Endodermal cell (in vitro differentiated cells): ENCODE results near the gene CD226. TPM values are rescaled to one million over a fixed set of nuclear protein-coding genes. Genes with fewer than 3 reads are reported as not detected.
"Not testable (repeated sequence)": the region's sequence is repeated elsewhere in the genome, so short reads cannot be mapped to it uniquely, and the experiment has no call there.

Source experiments
- DNase-seq: peaks from one replicate; pipeline ENCODE4 v3.0.0-alpha.2; 2017
- H3K27ac ChIP-seq: 2 replicates; pipeline ENCODE4 v1.5.1; 2013; ENCODE audit warnings: mild to moderate bottlenecking, low read depth, low read length, moderate library complexity
- H3K27me3 ChIP-seq: 2 replicates; pipeline ENCODE4 v1.6.1; 2013; ENCODE audit warnings: mild to moderate bottlenecking, low read length, moderate library complexity; ENCODE audit not compliant: insufficient read depth, control insufficient read depth, poor library complexity, severe bottlenecking
- H3K36me3 ChIP-seq: 2 replicates; pipeline ENCODE4 v1.7.0; 2013; ENCODE audit warnings: mild to moderate bottlenecking, low read length, moderate library complexity; ENCODE audit not compliant: control insufficient read depth, insufficient read depth
- H3K4me1 ChIP-seq: one replicate; pipeline ENCODE4 v1.7.0; 2013; ENCODE audit warnings: low read length; ENCODE audit not compliant: control insufficient read depth, insufficient read depth
- H3K4me3 ChIP-seq: 2 replicates; pipeline ENCODE4 v1.5.1; 2013; ENCODE audit warnings: mild to moderate bottlenecking, low read length, moderate library complexity
- H3K9ac ChIP-seq: 2 replicates; pipeline ENCODE4 v1.6.1; 2013; ENCODE audit warnings: mild to moderate bottlenecking, low read length, moderate library complexity; ENCODE audit not compliant: poor library complexity, severe bottlenecking; ENCODE audit errors: extremely low read depth
- H3K9me3 ChIP-seq: 2 replicates; pipeline ENCODE4 v1.6.1; 2013; ENCODE audit warnings: mild to moderate bottlenecking, low read length, moderate library complexity; ENCODE audit not compliant: control insufficient read depth
- H3K27ac Mint-ChIP-seq: 2 replicates; pipeline ENCODE4 v1.8.0; 2020; ENCODE audit warnings: mixed read lengths
- H3K27me3 Mint-ChIP-seq: 2 replicates; pipeline ENCODE4 v1.8.0; 2021; ENCODE audit warnings: mild to moderate bottlenecking, mixed read lengths; ENCODE audit not compliant: insufficient read depth
- H3K36me3 Mint-ChIP-seq: 2 replicates; pipeline ENCODE4 v1.8.0; 2020; ENCODE audit warnings: low read depth, mixed read lengths
- H3K4me1 Mint-ChIP-seq: 2 replicates; pipeline ENCODE4 v1.8.0; 2020; ENCODE audit warnings: mixed read lengths
- H3K4me3 Mint-ChIP-seq: 2 replicates; pipeline ENCODE4 v1.8.0; 2020; ENCODE audit warnings: mild to moderate bottlenecking, moderate library complexity, mixed read lengths
- H3K9me3 Mint-ChIP-seq: 2 replicates; pipeline ENCODE4 v1.8.0; 2020; ENCODE audit warnings: mild to moderate bottlenecking, mixed read lengths
- CTCF ChIP-seq: fragments of 200-600 bp; sonication (generic); conservative IDR thresholded peaks from 2 replicates; pipeline ENCODE4 v1.5.0; 2021; ENCODE audit warnings: antibody characterized with exemption, mild to moderate bottlenecking
- WGBS, 2 experiments: methylation state at CpG; one replicate each; pipeline versions ENCODE4 v1.1.5 to v1.1.7; 2013; ENCODE audit warnings: missing lambda C conversion rate in 2 of 2, mixed read lengths in 1 of 2; ENCODE audit not compliant: insufficient coverage in 1 of 2, insufficient read length in 1 of 2; 5-methylcytosine and 5-hydroxymethylcytosine counted together
- total RNA-seq, 2 donors: library from RNA; stranded (reverse); fragmentation: NEBNext Ultra II Directional in 1 of 2; extraction: Animal tissue kit (Norgen Biotek cat#: 25700) in 1 of 2; gene quantifications; 2 replicates in 1 of 2; 3 replicates in 1 of 2; pipeline ENCODE4 v1.2.1, GENCODE V29; 2021

Gene CD226
- total RNA-seq, 2 donors from 2014 or later: 0.13 TPM; not detected in 1

GRCh38 chr18:69866212-69866611, 81.5 kb downstream of the CD226 start:
- H3K27ac ChIP-seq: no peak overlapping the region
- TF ChIP-seq CTCF: no peak
- Mint-ChIP-seq H3K27ac (no peak overlapping the region), H3K4me1 (no peaks in the 10 kb centered on the region), H3K9me3 (no peaks in the 10 kb centered on the region), H3K36me3 (no peaks in the 10 kb centered on the region), H3K4me3 (no peak overlapping the region), H3K27me3 (no peaks in the 10 kb centered on the region)
- H3K9ac ChIP-seq: no peak overlapping the region
- 96% methylated on average over 3 of the region's 4 CpGs; no CpG with 5 or more reads in 1 of the 2 experiments for WGBS, 2 experiments
- no peaks in the 10 kb centered on the region for H3K4me1 ChIP-seq
- no peak overlapping the region for H3K4me3 ChIP-seq
- H3K36me3 ChIP-seq: no peaks in the 10 kb centered on the region
- no peaks in the 10 kb centered on the region for H3K27me3 ChIP-seq
- H3K9me3 ChIP-seq: no peaks in the 10 kb centered on the region
- no peak for DNase-seq

GRCh38 chr18:69865776-69866175, 81.9 kb downstream of the CD226 start:
- no peak for TF ChIP-seq CTCF
- WGBS, 2 experiments: 41% methylated on average over 4 of the region's 4 CpGs; no CpG with 5 or more reads in 1 of the 2 experiments
- H3K27me3 Mint-ChIP-seq: no peaks in the 10 kb centered on the region
- H3K4me1 Mint-ChIP-seq: no peaks in the 10 kb centered on the region
- Histone ChIP-seq H3K9me3 (no peaks in the 10 kb centered on the region), H3K4me1 (no peaks in the 10 kb centered on the region), H3K27me3 (no peaks in the 10 kb centered on the region), H3K36me3 (no peaks in the 10 kb centered on the region), H3K4me3 (no peak overlapping the region), H3K27ac (no peak overlapping the region), H3K9ac (no peak overlapping the region)
- H3K4me3 Mint-ChIP-seq: no peak overlapping the region
- DNase-seq: no peak
- no peaks in the 10 kb centered on the region for H3K36me3 Mint-ChIP-seq
- no peaks in the 10 kb centered on the region for H3K9me3 Mint-ChIP-seq
- H3K27ac Mint-ChIP-seq: no peak overlapping the region

- H3K27ac Mint-ChIP-seq, H3K4me3 Mint-ChIP-seq, H3K36me3 ChIP-seq, H3K27ac ChIP-seq, H3K9me3 Mint-ChIP-seq, H3K9me3 ChIP-seq, H3K4me1 ChIP-seq, H3K27me3 Mint-ChIP-seq, H3K4me3 ChIP-seq, H3K36me3 Mint-ChIP-seq, DNase-seq, H3K9ac ChIP-seq, H3K4me1 Mint-ChIP-seq, H3K27me3 ChIP-seq: not testable (repeated sequence)
- whole genome bisulfite sequencing, 2 experiments: 87 to 95% methylated on average over 5 to 6 of the region's 6 CpGs
Measured at GRCh38 chr18:69864802-69865201, 82.9 kb downstream of the CD226 start.

- Mint-ChIP-seq H3K36me3 (no peaks in the 10 kb centered on the region), H3K27ac (no peak overlapping the region), H3K27me3 (no peaks in the 10 kb centered on the region), H3K4me3 (no peak overlapping the region), H3K4me1 (no peaks in the 10 kb centered on the region), H3K9me3 (no peaks in the 10 kb centered on the region)
- Histone ChIP-seq H3K27ac (no peak overlapping the region), H3K27me3 (no peaks in the 10 kb centered on the region), H3K4me1 (no peaks in the 10 kb centered on the region), H3K9ac (no peak overlapping the region), H3K9me3 (no peaks in the 10 kb centered on the region), H3K4me3 (no peak overlapping the region), H3K36me3 (no peaks in the 10 kb centered on the region)
- 80 to 95% methylated on average over 2 to 5 of the region's 5 CpGs for WGBS, 2 experiments
- no peak for TF ChIP-seq CTCF
- DNase-seq: no peak
Measured at GRCh38 chr18:69858897-69859296, 88.8 kb downstream of the CD226 start.
